Activated B cell treated with CpG ODN at 0.5 μM for 24 hours (primary cell): ENCODE data around the gene NXN. TPM values are rescaled to one million over a fixed set of nuclear protein-coding genes. Genes with fewer than 3 reads are reported as not detected.
A peak's percentile ranks its signal among the peaks of the same experiment; 100 is the strongest.

Experiments
- ATAC-seq: fragments of 200-7000 bp; cut with Tn5 transposase; one replicate; pipeline ENCODE4 v1.10.0; 2021; ENCODE audit warnings: low read depth, mild to moderate bottlenecking, moderate library complexity
- CTCF ChIA-PET: fragments of 350-600 bp; sonication (Branson Sonifier 250); formaldehyde crosslinking; loops from one replicate; lab custom pipeline; 2021; ENCODE audit warnings: antibody characterized with exemption; lab: Charles Lee
- POLR2A ChIA-PET: fragments of 350-600 bp; sonication (Branson Sonifier 250); formaldehyde crosslinking; loops from one replicate; lab custom pipeline; 2021; ENCODE audit warnings: antibody characterized with exemption; lab: Charles Lee
- DNase-seq: peaks from one replicate; pipeline ENCODE4 v3.0.0; 2022
- H3K27ac Mint-ChIP-seq: one replicate; pipeline ENCODE4 v1.8.0; 2020; ENCODE audit warnings: mixed read lengths
- H3K27me3 Mint-ChIP-seq: one replicate; pipeline ENCODE4 v1.8.0; 2021; ENCODE audit warnings: mixed read lengths
- H3K36me3 Mint-ChIP-seq: one replicate; pipeline ENCODE4 v1.8.0; 2021; ENCODE audit warnings: low read depth, mixed read lengths
- H3K4me1 Mint-ChIP-seq: one replicate; pipeline ENCODE4 v1.8.0; 2021; ENCODE audit warnings: mixed read lengths
- H3K4me3 Mint-ChIP-seq: one replicate; pipeline ENCODE4 v1.8.0; 2020; ENCODE audit warnings: mild to moderate bottlenecking, mixed read lengths
- H3K9me3 Mint-ChIP-seq: one replicate; pipeline ENCODE4 v1.8.0; 2020; ENCODE audit warnings: mixed read lengths
- CTCF ChIP-seq: fragments of 200-600 bp; IDR thresholded peaks from one replicate; pipeline ENCODE4 v1.8.0; 2022; ENCODE audit warnings: antibody characterized with exemption, mild to moderate bottlenecking
- intact Hi-C: fragments of 100-400 bp; cut with micrococcal nuclease; formaldehyde crosslinking; loops from one replicate; pipeline ENCODE4 v1.15.1; 2024
- total RNA-seq: library from RNA; stranded (reverse); gene quantifications from 2 replicates; pipeline ENCODE4 v1.2.3, GENCODE V29; 2022

NXN gene
- total RNA-seq, 1 donor from 2014 or later: 0.22 TPM

GRCh38 chr17:797236-797840, 182.2 kb downstream of the NXN start:
- DNase-seq (no peak), ATAC-seq (no peak)
- H3K4me1 Mint-ChIP-seq: peaks cover 7% of the 10 kb centered on the region
- H3K27me3 Mint-ChIP-seq: no peaks in the 10 kb centered on the region
- intact Hi-C loops: no loop called here
- H3K36me3 Mint-ChIP-seq: peaks cover 10% of the 10 kb centered on the region
- no peak overlapping the region for H3K4me3 Mint-ChIP-seq
- no peak overlapping the region for H3K27ac Mint-ChIP-seq
- TF ChIP-seq CTCF: no peak
- ChIA-PET POLR2A (no interaction called here), CTCF (no interaction called here)
- no peaks in the 10 kb centered on the region for H3K9me3 Mint-ChIP-seq

GRCh38 chr17:796609-797008, 183.0 kb downstream of the NXN start:
- Mint-ChIP-seq H3K4me3 (no peak overlapping the region), H3K27ac (no peak overlapping the region), H3K36me3 (peaks cover 17% of the 10 kb centered on the region), H3K4me1 (peaks cover 7% of the 10 kb centered on the region), H3K27me3 (no peaks in the 10 kb centered on the region), H3K9me3 (no peaks in the 10 kb centered on the region)
- CTCF ChIA-PET: no interaction called here
- POLR2A ChIA-PET: no interaction called here
- ATAC-seq (no peak), DNase-seq (no peak)
- intact Hi-C loops: no loop called here
- no peak for TF ChIP-seq CTCF

- H3K4me3 Mint-ChIP-seq: no peak overlapping the region
- DNase-seq: no peak
- H3K27me3 Mint-ChIP-seq: no peaks in the 10 kb centered on the region
- POLR2A ChIA-PET: interaction anchor here (1.0 to 1.6 kb wide), 4 partner anchors 14 to 201 kb away, joined by 3 to 6 read pairs (median 4); partner anchors contain the start of genes GLOD4, MRM3 and TIMM22
- H3K4me1 Mint-ChIP-seq: peaks cover 7% of the 10 kb centered on the region
- CTCF ChIA-PET: interaction anchor here (0.9 to 2.9 kb wide), 3 partner anchors 9 to 201 kb away, joined by 4 to 17 read pairs (median 12); partner anchors contain the start of gene TIMM22
- intact Hi-C loops: loop anchor here (1.0 kb wide), 1 partner anchor 201 kb away; no protein-coding TSS in a partner anchor
- no peak for ATAC-seq
- no peaks in the 10 kb centered on the region for H3K9me3 Mint-ChIP-seq
- TF ChIP-seq CTCF: no peak
- H3K36me3 Mint-ChIP-seq: peaks cover 25% of the 10 kb centered on the region
- no peak overlapping the region for H3K27ac Mint-ChIP-seq
Measured at GRCh38 chr17:795721-796120, 183.9 kb downstream of the NXN start.

- Mint-ChIP-seq H3K4me1 (peaks cover 7% of the 10 kb centered on the region), H3K9me3 (no peaks in the 10 kb centered on the region), H3K36me3 (peaks cover 26% of the 10 kb centered on the region), H3K4me3 (no peak overlapping the region), H3K27ac (no peak overlapping the region), H3K27me3 (no peaks in the 10 kb centered on the region)
- CTCF ChIA-PET: interaction anchor here (0.9 to 2.9 kb wide), 3 partner anchors 8 to 201 kb away, joined by 4 to 17 read pairs (median 12); partner anchors contain the start of gene TIMM22
- POLR2A ChIA-PET: interaction anchor here (1.0 to 1.6 kb wide), 4 partner anchors 13 to 202 kb away, joined by 3 to 6 read pairs (median 4); partner anchors contain the start of genes GLOD4, MRM3 and TIMM22
- TF ChIP-seq CTCF: no peak
- DNase-seq (no peak), ATAC-seq (no peak)
- intact Hi-C loops: loop anchor here (1.0 kb wide), 1 partner anchor 201 kb away; no protein-coding TSS in a partner anchor
Measured at GRCh38 chr17:795276-795675, 184.3 kb downstream of the NXN start.

GRCh38 chr17:794876-795275, 184.7 kb downstream of the NXN start:
- H3K9me3 Mint-ChIP-seq: no peaks in the 10 kb centered on the region
- no peak overlapping the region for H3K27ac Mint-ChIP-seq
- CTCF ChIA-PET: interaction anchor here (0.9 to 2.9 kb wide), 4 partner anchors 8 to 261 kb away, joined by 4 to 17 read pairs (median 8); partner anchors contain the start of gene TIMM22
- H3K4me3 Mint-ChIP-seq: no peak overlapping the region
- H3K36me3 Mint-ChIP-seq: peaks cover 30% of the 10 kb centered on the region
- peaks cover 7% of the 10 kb centered on the region for H3K4me1 Mint-ChIP-seq
- TF ChIP-seq CTCF: no peak
- intact Hi-C loops: loop anchor here (1.0 kb wide), 4 partner anchors 186 to 261 kb away; no protein-coding TSS in a partner anchor
- ATAC-seq: peak; percentile 58
- DNase-seq: no peak
- POLR2A ChIA-PET: interaction anchor here (1.0 to 1.6 kb wide), 4 partner anchors 13 to 202 kb away, joined by 3 to 6 read pairs (median 4); partner anchors contain the start of genes GLOD4, MRM3 and TIMM22
- H3K27me3 Mint-ChIP-seq: no peaks in the 10 kb centered on the region
